Dendritic cell treated with granulocyte-macrophage colony-stimulating factor and Interleukin-4, amounts not matched to agents 40 ng/mL and 50 ng/mL, for 4 days (primary cell): Measurements from ENCODE around the gene HINT2.

Experiments
- H3K27ac Mint-ChIP-seq: one replicate; pipeline ENCODE4 v1.8.0; 2022; ENCODE audit warnings: mild to moderate bottlenecking, mixed read lengths
- H3K27me3 Mint-ChIP-seq: one replicate; pipeline ENCODE4 v1.8.0; 2022; ENCODE audit warnings: mild to moderate bottlenecking, mixed read lengths
- H3K36me3 Mint-ChIP-seq: one replicate; pipeline ENCODE4 v1.8.0; 2022; ENCODE audit warnings: low read depth, mixed read lengths
- H3K4me1 Mint-ChIP-seq: one replicate; pipeline ENCODE4 v1.8.0; 2022; ENCODE audit warnings: low read depth, mixed read lengths
- H3K4me3 Mint-ChIP-seq: one replicate; pipeline ENCODE4 v1.8.0; 2022; ENCODE audit warnings: mild to moderate bottlenecking, moderate library complexity, mixed read lengths
- H3K9me3 Mint-ChIP-seq: one replicate; pipeline ENCODE4 v1.8.0; 2022; ENCODE audit warnings: mixed read lengths
- intact Hi-C: fragments of 100-400 bp; cut with micrococcal nuclease; formaldehyde crosslinking; loops from one replicate; pipeline ENCODE4 v1.15.0; 2022

The HINT2 gene

GRCh38 chr9:35812025-35812602 is 2.7 kb downstream of the HINT2 start, which contains the start of gene SPAG8:
Gene SPAG8 (minus strand): TSS chr9:35812262. CDS start chr9:35812147, 115 bp downstream.
- H3K36me3 Mint-ChIP-seq = peaks cover 12% of the 10 kb centered on the region
- H3K9me3 Mint-ChIP-seq = no peaks in the 10 kb centered on the region
- H3K27me3 Mint-ChIP-seq = no peaks in the 10 kb centered on the region
- intact Hi-C loops = loop anchor here (10.0 kb wide), 1 partner anchor 167 kb away; no protein-coding TSS in a partner anchor
- peak within 1 kb of the TSS; percentile 82 for H3K4me3 Mint-ChIP-seq
- peak within 1 kb of the TSS; percentile 86 for H3K27ac Mint-ChIP-seq
- H3K4me1 Mint-ChIP-seq = peaks cover 44% of the 10 kb centered on the region

- Mint-ChIP-seq H3K27me3 (no peaks in the 10 kb centered on the region), H3K9me3 (no peaks in the 10 kb centered on the region), H3K27ac (peak overlapping the region; percentile 86), H3K4me1 (peaks cover 43% of the 10 kb centered on the region), H3K36me3 (peaks cover 12% of the 10 kb centered on the region), H3K4me3 (peak overlapping the region; percentile 82)
- intact Hi-C loops = loop anchor here (10.0 kb wide), 1 partner anchor 167 kb away; no protein-coding TSS in a partner anchor
These were observed 3.3 kb downstream of the HINT2 start for GRCh38 chr9:35811381-35812024.

- no peak overlapping the region for H3K4me3 Mint-ChIP-seq
- H3K9me3 Mint-ChIP-seq = no peaks in the 10 kb centered on the region
- H3K27me3 Mint-ChIP-seq = peaks cover 1% of the 10 kb centered on the region
- peaks cover 37% of the 10 kb centered on the region for H3K4me1 Mint-ChIP-seq
- intact Hi-C loops = loop anchor here (10.0 kb wide), 1 partner anchor 165 kb away; no protein-coding TSS in a partner anchor
- peaks cover 7% of the 10 kb centered on the region for H3K36me3 Mint-ChIP-seq
- no peak overlapping the region for H3K27ac Mint-ChIP-seq
These were observed 4.7 kb downstream of the HINT2 start for GRCh38 chr9:35810122-35810521.

- H3K27me3 Mint-ChIP-seq = peaks cover 8% of the 10 kb centered on the region
- no peak overlapping the region for H3K27ac Mint-ChIP-seq
- H3K36me3 Mint-ChIP-seq = no peaks in the 10 kb centered on the region
- H3K4me3 Mint-ChIP-seq = no peak overlapping the region
- H3K9me3 Mint-ChIP-seq = no peaks in the 10 kb centered on the region
- intact Hi-C loops = no loop called here
- H3K4me1 Mint-ChIP-seq = peaks cover 31% of the 10 kb centered on the region
These were observed 6.4 kb downstream of the HINT2 start for GRCh38 chr9:35808433-35808832.

GRCh38 chr9:35806101-35806500 is 8.7 kb downstream of the HINT2 start:
- Mint-ChIP-seq H3K27ac (no peak overlapping the region), H3K4me1 (peaks cover 11% of the 10 kb centered on the region), H3K9me3 (no peaks in the 10 kb centered on the region), H3K4me3 (no peak overlapping the region), H3K27me3 (peaks cover 12% of the 10 kb centered on the region), H3K36me3 (no peaks in the 10 kb centered on the region)
- intact Hi-C loops = no loop called here

- H3K4me3 Mint-ChIP-seq = no peak overlapping the region
- H3K27me3 Mint-ChIP-seq = peaks cover 17% of the 10 kb centered on the region
- peaks cover 10% of the 10 kb centered on the region for H3K4me1 Mint-ChIP-seq
- no peaks in the 10 kb centered on the region for H3K36me3 Mint-ChIP-seq
- H3K9me3 Mint-ChIP-seq = no peaks in the 10 kb centered on the region
- intact Hi-C loops = no loop called here
- H3K27ac Mint-ChIP-seq = no peak overlapping the region
These were observed 13.3 kb downstream of the HINT2 start for GRCh38 chr9:35801328-35802128.

GRCh38 chr9:35800530-35800929 is 14.3 kb downstream of the HINT2 start:
- Mint-ChIP-seq H3K27ac (no peak overlapping the region), H3K9me3 (no peaks in the 10 kb centered on the region), H3K4me3 (no peak overlapping the region), H3K4me1 (peaks cover 13% of the 10 kb centered on the region), H3K27me3 (peaks cover 17% of the 10 kb centered on the region), H3K36me3 (no peaks in the 10 kb centered on the region)
- intact Hi-C loops = no loop called here

GRCh38 chr9:35798658-35799374 is 16.0 kb downstream of the HINT2 start:
- intact Hi-C loops = no loop called here
- peaks cover 15% of the 10 kb centered on the region for H3K4me1 Mint-ChIP-seq
- H3K27ac Mint-ChIP-seq = no peak overlapping the region
- no peak overlapping the region for H3K4me3 Mint-ChIP-seq
- H3K36me3 Mint-ChIP-seq = no peaks in the 10 kb centered on the region
- peaks cover 9% of the 10 kb centered on the region for H3K27me3 Mint-ChIP-seq
- no peaks in the 10 kb centered on the region for H3K9me3 Mint-ChIP-seq

GRCh38 chr9:35797311-35798109 is 17.3 kb downstream of the HINT2 start:
- Mint-ChIP-seq H3K27ac (no peak overlapping the region), H3K9me3 (no peaks in the 10 kb centered on the region), H3K4me3 (no peak overlapping the region), H3K4me1 (peaks cover 15% of the 10 kb centered on the region), H3K36me3 (no peaks in the 10 kb centered on the region), H3K27me3 (peaks cover 15% of the 10 kb centered on the region)
- intact Hi-C loops = no loop called here

- Mint-ChIP-seq H3K4me3 (no peak overlapping the region), H3K36me3 (no peaks in the 10 kb centered on the region), H3K9me3 (no peaks in the 10 kb centered on the region), H3K4me1 (peaks cover 21% of the 10 kb centered on the region), H3K27me3 (peaks cover 24% of the 10 kb centered on the region), H3K27ac (no peak overlapping the region)
- intact Hi-C loops = no loop called here
These were observed 19.1 kb downstream of the HINT2 start for GRCh38 chr9:35795695-35796094.

- Mint-ChIP-seq H3K4me1 (peaks cover 25% of the 10 kb centered on the region), H3K27me3 (peaks cover 25% of the 10 kb centered on the region), H3K9me3 (no peaks in the 10 kb centered on the region), H3K27ac (no peak overlapping the region), H3K36me3 (no peaks in the 10 kb centered on the region), H3K4me3 (no peak overlapping the region)
- intact Hi-C loops = no loop called here
These were observed 21.4 kb downstream of the HINT2 start for GRCh38 chr9:35793461-35793860.

- no peaks in the 10 kb centered on the region for H3K9me3 Mint-ChIP-seq
- no peak overlapping the region for H3K27ac Mint-ChIP-seq
- H3K4me3 Mint-ChIP-seq = no peak overlapping the region
- intact Hi-C loops = no loop called here
- peaks cover 25% of the 10 kb centered on the region for H3K27me3 Mint-ChIP-seq
- H3K36me3 Mint-ChIP-seq = no peaks in the 10 kb centered on the region
- H3K4me1 Mint-ChIP-seq = peaks cover 25% of the 10 kb centered on the region
These were observed 22.0 kb downstream of the HINT2 start for GRCh38 chr9:35792826-35793225.
